GM15510 (cell line): ENCODE measurements around the gene NAP1L4.

Experiments used
- POLR2A ChIP-seq: IDR thresholded peaks from 3 replicates; pipeline ENCODE4 v1.6.1; 2011; ENCODE audit warnings: borderline replicate concordance; ENCODE audit not compliant: insufficient read length; ENCODE audit errors: extremely low read depth

NAP1L4 gene

GRCh38 chr11:2919188-2919587 is 72.9 kb downstream of the NAP1L4 start:
- no peak for TF ChIP-seq POLR2A

- no peak for TF ChIP-seq POLR2A
These were observed 74.2 kb downstream of the NAP1L4 start for GRCh38 chr11:2917842-2918490.

GRCh38 chr11:2916892-2917645 is 75.1 kb downstream of the NAP1L4 start:
- no peak for TF ChIP-seq POLR2A

DNA sequence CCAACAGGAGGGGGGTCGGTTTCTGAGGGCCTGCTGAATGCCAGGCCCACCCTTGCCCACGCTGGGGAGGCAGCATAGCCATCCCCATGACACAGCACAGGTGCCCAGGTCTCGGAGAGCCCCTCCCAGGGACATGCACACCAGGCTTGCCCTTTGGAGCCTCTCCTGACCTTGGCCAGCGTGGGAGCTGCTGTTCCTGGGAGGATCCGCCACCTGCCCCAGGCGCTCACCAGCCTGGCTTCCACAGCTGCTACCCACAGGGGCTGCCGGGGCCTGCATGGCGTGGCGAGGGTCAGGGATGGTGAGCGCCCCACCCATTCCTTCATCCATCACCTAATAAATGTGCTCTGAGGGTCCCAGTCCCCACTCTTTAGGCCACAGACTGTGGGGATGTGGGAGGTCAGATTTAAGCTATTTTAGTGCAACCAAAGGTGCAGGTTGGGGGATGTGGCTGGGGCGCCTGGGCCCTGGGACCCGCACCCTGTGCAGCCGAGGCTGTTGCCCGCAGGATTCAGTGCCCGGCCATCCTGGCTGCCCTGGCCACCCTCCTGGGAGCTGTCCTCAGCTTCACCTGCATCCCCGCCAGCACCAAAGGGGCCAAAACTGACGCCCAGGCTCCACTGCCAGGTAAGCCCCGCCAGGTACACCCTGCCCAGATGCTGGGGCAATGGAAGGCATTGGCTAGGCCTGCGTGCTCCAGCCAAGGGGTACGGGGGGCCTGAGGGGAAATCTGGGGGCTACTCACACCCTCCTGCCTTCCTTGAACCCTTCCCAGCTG is 75.8 kb downstream of the NAP1L4 start:
- no peak for TF ChIP-seq POLR2A

GRCh38 chr11:2915473-2915872 is 76.7 kb downstream of the NAP1L4 start:
- TF ChIP-seq POLR2A = no peak

- no peak for TF ChIP-seq POLR2A
These were observed 77.5 kb downstream of the NAP1L4 start for GRCh38 chr11:2914455-2915195.

GRCh38 chr11:2913776-2914175 is 78.4 kb downstream of the NAP1L4 start:
- no peak for TF ChIP-seq POLR2A

- no peak for TF ChIP-seq POLR2A
These were observed 79.1 kb downstream of the NAP1L4 start for GRCh38 chr11:2913019-2913431.

DNA sequence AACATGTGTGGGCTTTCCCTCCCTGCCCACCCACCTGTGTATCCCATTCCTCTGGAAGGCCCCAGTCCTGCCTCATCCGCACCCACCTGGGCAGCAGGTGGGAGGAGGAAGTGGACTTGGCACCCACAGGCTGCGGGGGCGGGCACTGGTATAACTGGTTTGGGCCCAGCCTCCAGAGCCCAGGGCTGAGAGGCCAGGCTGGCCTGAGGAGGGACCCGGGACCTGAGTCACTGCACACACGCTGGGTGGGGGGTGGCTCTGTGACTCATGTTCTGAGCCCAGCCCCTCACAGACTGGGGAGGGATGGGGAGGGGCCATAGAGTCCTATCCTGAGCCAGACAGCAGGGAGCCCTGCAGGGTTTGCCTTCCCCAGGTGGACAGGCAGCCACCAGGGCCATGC is 79.6 kb downstream of the NAP1L4 start:
- TF ChIP-seq POLR2A = no peak

- TF ChIP-seq POLR2A = no peak
These were observed 80.2 kb downstream of the NAP1L4 start for GRCh38 chr11:2911785-2912391.

GRCh38 chr11:2911088-2911784 is 80.9 kb downstream of the NAP1L4 start:
- TF ChIP-seq POLR2A = no peak

GRCh38 chr11:2910401-2910955 is 81.7 kb downstream of the NAP1L4 start:
- TF ChIP-seq POLR2A = no peak

- no peak for TF ChIP-seq POLR2A
These were observed 82.8 kb downstream of the NAP1L4 start for GRCh38 chr11:2909133-2909902.

- TF ChIP-seq POLR2A = no peak
These were observed 84.0 kb downstream of the NAP1L4 start for GRCh38 chr11:2908130-2908529.
